Mammary epithelial cell (primary cell): ENCODE measurements around the gene KLF1.

Source experiments
- CTCF ChIP-seq, 2 donors: IDR thresholded peaks in 1 of 2; conservative IDR thresholded peaks in 1 of 2; 2 replicates each; pipeline ENCODE4 v1.5.1; 2011 to 2012; ENCODE audit warnings: inconsistent platforms in 2 of 2, low read length in 2 of 2, mild to moderate bottlenecking in 2 of 2, control low read depth in 1 of 2, low read depth in 1 of 2; ENCODE audit not compliant: insufficient read depth in 1 of 2; ENCODE audit errors: extremely low read depth in 1 of 2
- EZH2 ChIP-seq: IDR thresholded peaks from 2 replicates; pipeline ENCODE4 v1.6.1; 2012; ENCODE audit warnings: low read length, inconsistent platforms, borderline replicate concordance

GRCh38 chr19:12932392-12933286 lies 45.6 kb upstream of the KLF1 start:
- TF ChIP-seq CTCF (conservative IDR thresholded peaks at IDR 0.05 in 1 of 2, IDR thresholded peaks at IDR 0.05 in 1 of 2; ENCODE audit: extremely low read depth in 1 of 2, insufficient read depth in 1 of 2, low read depth in 1 of 2, low read length in 2 of 2) (no peak), EZH2 (no peak)
